HG03025 (cell line): ENCODE measurements around the gene OTOG.

Experiments
- ATAC-seq: cut with Tn5 transposase; IDR thresholded peaks from one replicate; pipeline ENCODE4 v1.9.1; 2021; ENCODE audit warnings: mild to moderate bottlenecking, moderate library complexity; ENCODE audit not compliant: unreplicated experiment, low FRiP score

The OTOG gene

DNA sequence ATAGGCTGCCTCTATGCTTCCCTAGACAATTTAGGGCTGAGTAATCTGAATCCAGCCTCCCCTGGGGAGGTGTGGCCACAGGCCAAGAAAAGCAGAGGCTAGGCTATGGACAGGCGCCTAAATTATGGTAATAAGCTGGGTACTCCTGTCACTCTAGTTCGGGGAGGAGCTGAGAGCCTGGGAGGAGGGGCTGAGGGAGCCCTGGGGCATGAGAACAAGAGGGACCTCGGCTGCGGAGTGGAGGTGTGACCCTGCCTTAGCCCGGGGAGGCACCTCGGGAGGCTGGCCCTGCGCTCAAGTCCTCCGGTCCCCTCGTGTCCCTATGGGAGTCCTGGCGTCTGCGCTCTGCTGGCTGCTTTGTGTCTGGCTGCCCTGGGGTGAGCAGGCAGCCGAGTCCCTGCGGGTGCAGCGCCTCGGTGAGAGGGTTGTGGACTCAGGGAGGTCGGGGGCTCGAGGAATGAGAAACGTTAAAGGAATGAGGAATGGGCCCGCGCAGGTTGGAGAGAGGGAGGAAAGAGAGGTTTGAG lies at the start of gene OTOG:
Gene OTOG, plus strand, starts transcription at position 209 of the 527 bp plus-strand sequence. Its CDS starts 114 bp downstream, at position 323.
- ATAC-seq = no peak

GRCh38 chr11:17498058-17498457 lies 49.0 kb upstream of the OTOG start:
- ATAC-seq = no peak

GRCh38 chr11:17498475-17498874 lies 48.6 kb upstream of the OTOG start:
- ATAC-seq = no peak

DNA sequence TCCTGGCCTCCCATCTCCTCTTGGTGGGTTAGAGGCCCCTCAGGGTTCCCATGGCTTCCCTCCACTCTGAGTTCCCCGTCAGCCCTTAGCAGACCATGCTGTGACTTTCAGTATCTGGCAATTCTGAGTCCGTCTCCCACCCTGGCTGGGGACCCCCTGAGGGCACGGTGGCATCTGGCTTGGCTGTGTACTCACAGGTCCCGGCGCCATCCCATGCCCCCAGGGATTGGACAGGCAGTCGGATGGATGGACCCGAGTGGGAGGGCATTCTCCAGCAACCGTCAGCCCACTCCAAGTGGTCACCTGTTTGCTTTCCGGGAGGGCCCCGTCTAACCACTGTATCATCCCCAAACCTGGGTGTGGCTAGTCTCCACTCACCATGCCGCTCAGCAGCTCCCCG lies 46.4 kb upstream of the OTOG start:
- ATAC-seq = no peak

GRCh38 chr11:17502630-17503029 lies 44.4 kb upstream of the OTOG start:
- no peak for ATAC-seq

- ATAC-seq = no peak
These were observed 42.5 kb upstream of the OTOG start for GRCh38 chr11:17504330-17505107.

DNA sequence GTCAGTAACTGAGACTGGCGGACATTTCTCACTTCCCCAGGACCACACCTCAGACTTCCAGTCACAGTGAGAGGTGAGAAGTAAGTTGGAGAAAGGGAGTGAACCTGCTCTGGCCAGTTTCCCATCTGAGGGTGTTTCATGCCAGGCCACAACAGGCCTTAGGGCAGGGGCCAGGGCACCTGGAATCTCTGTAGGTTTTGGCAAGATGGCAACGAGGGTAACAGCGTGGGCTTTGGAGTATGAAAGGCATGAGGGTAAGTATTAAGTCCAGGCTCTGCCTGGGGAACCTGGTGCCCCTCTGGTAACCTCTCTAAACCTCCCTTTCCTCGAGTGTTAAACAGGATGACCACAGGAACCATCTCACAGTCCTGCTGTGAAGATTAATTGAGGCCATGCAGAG lies 41.9 kb upstream of the OTOG start:
- no peak for ATAC-seq

- no peak for ATAC-seq
These were observed 40.7 kb upstream of the OTOG start for GRCh38 chr11:17506314-17506713.

GRCh38 chr11:17506942-17507341 lies 40.1 kb upstream of the OTOG start:
- no peak for ATAC-seq

DNA sequence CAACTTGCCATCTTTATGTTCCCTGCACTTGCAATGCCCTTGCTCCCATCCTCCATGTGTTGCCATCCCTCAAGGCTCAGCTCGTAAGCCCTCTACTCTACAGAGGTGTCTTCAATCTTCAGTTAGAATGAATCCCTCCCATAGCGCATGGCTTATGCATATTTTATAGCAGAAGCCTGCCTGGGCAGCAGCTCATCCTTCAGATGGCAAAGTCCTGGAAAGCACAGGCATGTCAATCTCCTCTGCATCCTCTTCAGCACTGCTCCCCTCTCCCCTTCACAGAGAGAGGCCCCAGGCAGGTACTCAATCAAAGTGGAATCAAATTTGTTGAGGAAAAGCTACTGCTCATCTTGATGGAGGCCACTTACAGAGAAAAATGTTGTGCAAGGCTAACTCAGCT lies 39.3 kb upstream of the OTOG start:
- no peak for ATAC-seq

DNA sequence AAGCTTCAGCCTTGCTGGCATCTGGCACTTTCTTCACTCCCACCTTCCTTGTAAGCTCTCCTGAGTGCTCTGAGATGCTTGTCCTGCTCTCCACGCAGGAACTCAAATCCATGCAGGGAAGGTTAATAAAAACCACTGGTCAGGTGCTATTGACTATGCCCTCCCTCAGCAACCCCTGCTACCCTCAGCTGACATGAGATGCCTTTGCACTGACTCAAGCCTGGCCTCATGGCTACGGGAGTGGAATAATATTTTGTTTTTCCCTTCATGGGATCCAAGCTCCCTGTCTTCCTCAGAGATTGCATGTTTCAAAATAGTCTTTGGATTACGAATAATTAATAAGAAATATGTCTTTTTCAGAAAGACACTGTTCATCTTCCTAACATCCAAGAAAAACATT lies 38.8 kb upstream of the OTOG start:
- no peak for ATAC-seq

DNA sequence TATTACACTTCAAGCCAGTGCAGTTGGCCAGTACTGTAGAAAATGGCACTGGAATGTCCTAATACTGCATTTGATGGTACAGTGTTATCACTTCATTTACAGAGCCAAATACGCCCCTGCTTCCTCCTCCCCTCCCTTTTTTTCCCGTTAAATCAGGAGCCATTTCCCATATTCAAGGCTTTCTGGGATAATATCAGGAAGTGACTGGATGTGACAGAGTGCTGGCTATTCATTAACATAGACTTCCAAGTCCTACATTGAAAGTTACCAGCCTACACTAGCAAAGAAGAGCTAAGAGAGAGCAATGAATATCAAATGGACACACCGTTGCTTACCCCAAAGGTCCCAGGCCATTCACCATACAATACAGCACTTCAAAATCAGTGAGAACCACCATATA lies 38.3 kb upstream of the OTOG start:
- no peak for ATAC-seq

DNA sequence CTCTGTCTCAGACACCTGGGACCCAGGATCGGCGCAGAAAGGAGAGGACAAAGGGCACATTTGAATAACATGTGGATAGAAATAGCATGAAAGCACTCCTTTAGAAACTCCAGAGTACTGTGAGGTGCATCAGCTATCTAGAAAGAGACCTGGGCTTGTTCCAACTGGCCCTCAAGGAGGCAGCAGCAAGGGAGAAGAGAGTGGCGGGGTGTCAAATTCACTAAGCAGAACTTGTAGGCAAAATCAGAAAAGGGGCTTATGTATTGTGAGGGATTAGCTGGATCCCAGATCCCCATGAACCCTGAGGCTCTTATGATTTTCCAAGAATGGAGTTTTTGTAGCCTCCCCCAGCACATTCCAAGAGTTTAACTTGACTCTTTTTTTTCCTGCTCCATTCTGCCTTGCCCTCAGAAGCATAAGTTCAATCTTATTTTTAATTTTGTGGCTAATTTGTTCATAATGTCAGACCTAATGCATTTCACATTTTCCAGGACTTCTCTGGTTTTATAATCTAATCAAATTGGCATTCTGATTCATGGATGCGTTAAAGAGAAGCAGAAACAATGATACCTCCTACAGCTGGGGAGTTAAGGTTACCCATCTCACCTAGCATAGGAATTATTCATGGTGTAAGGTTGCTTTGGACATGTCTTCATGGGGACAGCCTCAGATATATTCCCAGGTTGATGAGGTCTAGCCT lies 36.4 kb upstream of the OTOG start:
- ATAC-seq = no peak

- no peak for ATAC-seq
These were observed 35.5 kb upstream of the OTOG start for GRCh38 chr11:17511571-17511970.

DNA sequence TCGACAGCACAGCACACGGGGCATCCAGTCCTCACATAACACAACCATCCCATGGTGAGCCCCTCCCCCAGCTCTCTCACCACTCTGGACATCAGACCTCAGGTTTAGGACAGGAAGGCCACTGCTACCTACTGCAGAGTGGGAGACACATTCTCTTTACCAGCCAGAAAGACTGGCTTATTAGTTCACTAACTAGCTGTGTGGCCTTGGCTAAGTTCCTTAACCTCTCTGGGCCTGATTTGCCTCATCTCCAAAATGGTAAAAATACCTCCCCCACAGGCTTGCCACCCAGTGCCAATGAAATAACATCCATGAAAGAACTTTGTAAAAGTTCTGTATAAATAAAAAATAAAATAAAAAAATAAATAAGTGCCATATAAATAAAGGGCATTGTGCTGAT lies 35.0 kb upstream of the OTOG start:
- no peak for ATAC-seq

GRCh38 chr11:17513853-17514252 lies 33.2 kb upstream of the OTOG start:
- ATAC-seq = no peak

GRCh38 chr11:17514476-17514875 lies 32.6 kb upstream of the OTOG start:
- no peak for ATAC-seq

DNA sequence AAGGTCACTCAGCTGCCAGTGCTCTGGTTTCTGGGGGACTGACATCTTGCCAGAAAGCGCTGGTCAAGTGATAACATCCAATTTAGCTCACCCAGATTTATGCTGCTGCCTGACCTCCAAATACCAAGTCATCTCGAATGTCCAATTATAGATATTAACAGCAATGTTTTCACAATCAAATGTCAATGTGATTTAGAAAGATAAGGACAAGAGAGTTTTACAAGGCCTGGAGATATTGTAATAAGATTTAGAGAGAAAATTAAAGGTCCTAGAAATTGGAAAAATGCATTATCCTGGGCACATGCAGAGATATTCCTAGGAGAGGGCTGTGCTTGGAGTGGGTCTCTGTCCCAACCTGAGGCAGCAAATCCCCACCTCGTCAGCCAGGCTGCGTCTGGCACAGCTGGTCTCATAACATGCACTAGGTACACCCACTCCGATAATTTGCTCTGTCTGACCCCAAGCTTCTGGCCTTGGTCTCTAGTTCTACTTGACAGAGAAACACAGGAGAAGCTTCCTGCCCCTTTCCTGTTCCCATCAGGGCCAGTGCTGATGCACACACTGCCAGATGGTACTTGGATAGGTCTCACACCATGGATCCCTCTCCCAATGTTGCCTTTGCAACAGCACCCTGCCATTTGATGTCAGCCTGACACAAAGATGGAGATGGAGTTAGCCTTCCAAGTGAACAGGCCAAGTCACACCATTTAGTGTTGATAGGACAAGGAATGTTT lies 31.4 kb upstream of the OTOG start:
- ATAC-seq = no peak

DNA sequence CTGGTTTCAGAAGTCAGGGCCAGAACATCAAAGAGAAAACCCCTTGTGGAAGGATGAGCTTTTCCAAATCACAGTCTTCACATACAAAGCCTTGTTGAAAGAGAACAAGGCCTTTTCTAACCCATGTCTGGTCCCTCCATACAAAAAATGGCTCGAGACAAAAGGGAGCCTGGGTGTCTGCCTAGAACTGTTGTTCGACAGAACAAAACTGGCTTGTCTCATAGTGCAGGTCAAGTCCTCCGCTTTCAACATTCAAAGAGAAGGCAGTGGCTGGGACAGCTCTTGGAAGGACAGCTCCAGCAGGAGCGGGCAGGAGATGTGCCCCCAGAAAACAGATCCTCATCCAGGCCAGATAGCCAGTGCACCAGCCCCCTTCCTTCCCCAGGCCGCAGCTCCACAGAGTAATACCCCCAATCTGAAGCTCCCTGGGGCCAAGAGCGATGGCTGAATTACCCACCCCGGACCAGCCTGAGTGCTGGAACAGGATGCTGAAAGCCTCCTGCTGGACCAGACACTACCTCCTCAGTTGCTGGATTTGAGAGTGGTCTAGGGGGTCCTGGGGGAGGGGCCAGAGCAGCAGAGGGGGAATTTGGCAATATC lies 30.4 kb upstream of the OTOG start:
- no peak for ATAC-seq

GRCh38 chr11:17517186-17517585 lies 29.9 kb upstream of the OTOG start:
- no peak for ATAC-seq

DNA sequence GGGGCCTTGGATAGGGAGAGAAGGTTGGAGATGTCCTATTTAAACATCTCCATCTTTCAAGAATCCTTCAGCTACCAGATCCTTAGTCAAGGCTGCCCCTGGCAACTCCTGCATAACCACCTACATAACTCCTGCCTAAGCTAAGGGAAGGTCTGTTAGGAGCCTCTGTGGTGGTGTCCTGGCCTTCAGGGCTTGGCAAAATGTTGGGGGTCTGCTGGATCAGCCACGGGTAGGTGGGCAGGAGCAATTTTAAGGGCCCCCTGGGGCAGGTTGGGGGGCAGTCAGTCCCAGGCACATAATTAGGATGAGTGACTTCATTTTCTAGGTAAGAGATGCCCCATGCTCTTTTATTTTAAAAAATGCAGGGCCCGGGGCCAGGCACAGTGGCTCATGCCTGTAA lies 28.7 kb upstream of the OTOG start:
- ATAC-seq = no peak
